HG03342 (cell line): Measurements from ENCODE around the gene PCDHGA11.
"Not testable (repeated sequence)": the region's sequence is repeated elsewhere in the genome, so short reads cannot be mapped to it uniquely, and the experiment has no call there.

ENCODE experiments used
- ATAC-seq: cut with Tn5 transposase; IDR thresholded peaks from one replicate; pipeline ENCODE4 v1.9.1; 2021; ENCODE audit warnings: mild to moderate bottlenecking, moderate library complexity; ENCODE audit not compliant: unreplicated experiment

PCDHGA11 gene

GRCh38 chr5:141398608-141399007, 22.2 kb upstream of the PCDHGA11 start:
- no peak for ATAC-seq

DNA sequence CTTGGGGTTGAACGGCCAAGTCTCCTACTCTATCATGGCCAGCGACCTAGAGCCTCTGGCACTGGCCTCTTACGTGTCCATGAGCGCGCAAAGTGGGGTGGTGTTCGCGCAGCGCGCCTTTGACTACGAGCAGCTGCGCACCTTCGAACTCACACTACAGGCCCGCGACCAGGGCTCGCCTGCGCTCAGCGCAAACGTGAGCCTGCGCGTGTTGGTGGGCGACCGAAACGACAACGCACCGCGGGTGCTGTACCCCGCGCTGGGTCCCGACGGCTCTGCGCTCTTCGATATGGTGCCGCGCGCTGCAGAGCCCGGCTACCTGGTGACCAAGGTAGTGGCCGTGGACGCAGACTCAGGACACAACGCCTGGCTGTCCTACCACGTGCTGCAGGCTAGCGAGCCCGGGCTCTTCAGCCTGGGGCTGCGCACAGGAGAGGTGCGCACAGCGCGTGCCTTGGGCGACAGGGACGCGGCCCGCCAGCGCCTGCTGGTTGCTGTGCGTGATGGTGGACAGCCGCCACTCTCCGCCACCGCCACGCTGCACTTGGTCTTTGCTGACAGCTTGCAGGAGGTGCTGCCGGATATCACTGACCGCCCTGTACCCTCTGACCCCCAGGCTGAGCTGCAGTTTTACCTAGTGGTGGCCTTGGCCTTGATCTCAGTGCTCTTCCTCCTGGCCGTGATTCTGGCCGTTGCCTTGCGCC, 21.1 kb upstream of the PCDHGA11 start:
- no peak for ATAC-seq

DNA sequence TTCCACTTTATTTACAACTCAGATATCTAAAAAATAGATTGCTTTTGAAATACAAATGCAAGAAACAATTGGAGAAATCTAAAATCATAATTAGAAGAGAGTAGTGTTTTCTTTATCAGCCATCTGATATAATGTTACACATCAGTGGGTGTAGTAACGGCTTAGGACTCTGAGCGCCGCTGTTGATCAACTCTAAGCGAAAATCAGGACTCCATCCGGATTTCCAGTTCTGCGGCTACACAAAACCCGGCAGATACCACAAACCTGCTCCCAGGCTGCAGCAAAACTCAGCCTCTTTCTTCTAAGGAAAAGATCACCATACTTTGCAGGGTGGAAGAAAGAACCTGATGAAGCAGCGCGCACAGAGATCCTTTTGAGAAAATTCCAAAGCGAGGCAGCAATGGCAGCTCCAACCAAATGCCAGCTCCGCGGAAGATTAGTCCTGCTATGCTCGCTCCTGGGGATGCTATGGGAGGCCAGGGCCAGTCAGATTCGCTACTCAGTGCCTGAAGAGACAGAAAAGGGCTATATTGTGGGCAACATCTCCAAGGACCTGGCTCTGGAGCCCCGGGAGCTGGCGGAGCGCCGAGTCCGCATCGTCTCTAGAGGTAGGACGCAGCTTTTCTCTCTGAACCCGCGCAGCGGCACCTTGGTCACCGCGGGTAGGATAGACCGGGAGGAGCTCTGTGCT, 18.2 kb upstream of the PCDHGA11 start, which contains the start of gene PCDHGA9:
Gene PCDHGA9, plus strand, starts transcription at position 226 of the 691 bp plus-strand sequence. Its CDS starts 175 bp downstream, at position 401.
- no peak for ATAC-seq

GRCh38 chr5:141403387-141403786, 17.5 kb upstream of the PCDHGA11 start:
- no peak for ATAC-seq

DNA sequence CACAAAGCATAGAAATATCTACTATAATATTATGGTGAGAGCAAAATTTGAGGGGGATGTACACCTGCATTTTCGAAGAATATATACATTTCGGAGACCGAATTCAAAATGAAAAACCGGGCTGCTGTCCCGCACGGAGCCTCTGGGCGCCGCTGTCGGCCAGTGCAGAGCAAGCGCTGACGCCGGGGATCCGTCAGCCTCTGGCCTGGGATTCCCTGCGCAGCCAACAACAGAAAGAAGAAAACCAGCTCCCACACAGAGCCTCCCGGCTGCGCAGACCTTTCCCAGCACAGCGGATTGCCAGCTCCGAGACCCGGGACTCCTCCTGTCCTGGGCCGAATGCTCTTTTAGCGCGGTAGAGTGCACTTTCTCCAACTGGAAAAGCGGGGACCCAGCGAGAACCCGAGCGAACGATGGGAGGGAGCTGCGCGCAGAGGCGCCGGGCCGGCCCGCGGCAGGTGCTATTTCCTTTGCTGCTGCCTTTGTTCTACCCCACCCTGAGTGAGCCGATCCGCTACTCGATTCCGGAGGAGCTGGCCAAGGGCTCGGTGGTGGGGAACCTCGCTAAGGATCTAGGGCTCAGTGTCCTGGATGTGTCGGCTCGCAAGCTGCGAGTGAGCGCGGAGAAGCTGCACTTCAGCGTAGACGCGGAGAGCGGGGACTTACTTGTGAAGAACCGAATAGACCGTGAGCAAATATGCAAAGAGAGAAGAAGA, 12.9 kb upstream of the PCDHGA11 start, which contains the start of gene PCDHGB6:
Gene PCDHGB6, plus strand, starts transcription at position 232 of the 716 bp plus-strand sequence. Its CDS starts 182 bp downstream, at position 414.
- peak; percentile 82 for ATAC-seq

DNA sequence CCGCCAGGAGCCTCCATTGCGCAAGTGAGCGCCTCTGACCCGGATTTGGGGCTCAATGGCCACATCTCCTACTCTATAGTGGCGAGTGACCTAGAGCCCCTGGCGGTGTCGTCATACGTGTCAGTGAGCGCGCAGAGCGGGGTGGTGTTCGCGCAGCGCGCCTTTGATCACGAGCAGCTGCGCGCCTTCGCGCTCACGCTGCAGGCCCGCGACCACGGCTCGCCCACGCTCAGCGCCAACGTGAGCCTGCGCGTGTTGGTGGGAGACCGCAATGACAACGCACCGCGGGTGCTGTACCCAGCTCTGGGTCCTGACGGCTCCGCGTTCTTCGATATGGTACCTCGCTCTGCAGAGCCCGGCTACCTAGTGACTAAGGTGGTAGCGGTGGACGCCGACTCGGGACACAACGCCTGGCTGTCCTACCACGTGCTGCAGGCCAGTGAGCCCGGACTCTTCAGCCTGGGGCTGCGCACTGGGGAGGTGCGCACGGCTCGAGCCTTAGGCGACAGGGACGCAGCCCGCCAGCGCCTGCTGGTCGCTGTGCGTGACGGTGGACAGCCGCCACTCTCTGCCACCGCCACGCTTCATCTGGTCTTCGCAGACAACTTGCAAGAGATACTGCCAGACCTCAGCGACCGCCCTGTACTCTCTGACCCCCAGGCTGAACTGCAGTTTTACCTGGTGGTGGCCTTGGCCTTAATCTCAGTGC, 11.1 kb upstream of the PCDHGA11 start:
- ATAC-seq, result no peak

GRCh38 chr5:141411575-141411974, 9.3 kb upstream of the PCDHGA11 start:
- no peak for ATAC-seq

GRCh38 chr5:141412854-141413539, 7.9 kb upstream of the PCDHGA11 start, which contains the start of gene PCDHGA10:
Gene PCDHGA10 (plus strand): TSS chr5:141412987. CDS start chr5:141413176, 189 bp downstream.
- ATAC-seq, result peak; percentile 83

DNA sequence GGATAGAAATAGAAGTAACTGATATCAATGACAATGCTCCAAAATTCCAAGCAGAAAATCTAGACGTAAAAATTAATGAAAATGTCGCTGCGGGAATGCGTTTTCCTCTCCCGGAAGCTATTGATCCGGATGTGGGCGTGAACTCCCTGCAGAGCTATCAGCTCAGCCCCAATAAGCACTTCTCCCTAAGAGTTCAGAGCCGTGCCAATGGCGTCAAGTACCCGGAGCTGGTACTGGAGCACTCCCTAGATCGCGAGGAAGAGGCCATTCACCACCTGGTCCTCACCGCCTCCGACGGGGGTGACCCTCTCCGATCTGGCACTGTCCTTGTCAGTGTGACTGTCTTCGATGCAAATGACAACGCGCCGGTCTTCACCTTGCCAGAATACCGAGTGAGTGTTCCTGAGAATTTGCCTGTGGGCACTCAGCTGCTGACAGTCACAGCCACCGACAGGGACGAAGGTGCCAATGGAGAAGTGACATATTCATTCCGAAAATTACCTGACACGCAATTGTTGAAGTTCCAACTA, 7.2 kb upstream of the PCDHGA11 start:
- ATAC-seq, result no peak

GRCh38 chr5:141414548-141415274, 6.1 kb upstream of the PCDHGA11 start:
- not testable (repeated sequence) for ATAC-seq

DNA sequence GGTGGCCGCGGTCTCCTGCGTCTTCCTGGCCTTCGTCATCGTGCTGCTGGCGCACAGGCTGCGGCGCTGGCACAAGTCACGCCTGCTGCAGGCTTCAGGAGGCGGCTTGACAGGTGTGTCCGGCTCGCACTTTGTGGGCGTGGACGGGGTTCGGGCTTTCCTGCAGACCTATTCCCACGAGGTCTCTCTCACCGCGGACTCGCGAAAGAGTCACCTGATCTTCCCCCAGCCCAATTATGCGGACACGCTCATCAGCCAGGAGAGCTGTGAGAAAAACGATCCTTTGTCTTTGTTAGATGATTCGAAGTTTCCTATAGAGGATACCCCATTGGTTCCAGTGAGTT, 5.6 kb upstream of the PCDHGA11 start:
- not testable (repeated sequence) for ATAC-seq

GRCh38 chr5:141417494-141418172, 3.2 kb upstream of the PCDHGA11 start, which contains the start of gene PCDHGB7:
Gene PCDHGB7 (plus strand): TSS chr5:141417677. CDS start chr5:141417860, 183 bp downstream.
- peak; percentile 74 for ATAC-seq

GRCh38 chr5:141419074-141419880, 1.6 kb upstream of the PCDHGA11 start:
- ATAC-seq, result no peak

DNA sequence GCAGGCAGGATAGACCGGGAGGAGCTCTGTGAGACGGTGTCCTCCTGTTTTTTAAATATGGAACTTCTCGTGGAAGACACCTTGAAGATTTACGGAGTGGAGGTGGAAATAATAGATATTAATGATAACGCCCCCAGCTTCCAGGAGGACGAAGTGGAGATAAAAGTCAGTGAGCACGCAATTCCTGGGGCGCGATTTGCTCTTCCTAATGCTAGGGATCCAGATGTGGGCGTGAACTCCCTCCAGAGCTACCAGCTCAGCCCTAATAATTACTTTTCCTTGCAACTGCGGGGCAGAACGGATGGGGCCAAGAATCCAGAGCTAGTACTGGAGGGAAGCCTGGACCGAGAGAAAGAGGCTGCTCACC, 621 bp downstream of the PCDHGA11 start:
- no peak for ATAC-seq

DNA sequence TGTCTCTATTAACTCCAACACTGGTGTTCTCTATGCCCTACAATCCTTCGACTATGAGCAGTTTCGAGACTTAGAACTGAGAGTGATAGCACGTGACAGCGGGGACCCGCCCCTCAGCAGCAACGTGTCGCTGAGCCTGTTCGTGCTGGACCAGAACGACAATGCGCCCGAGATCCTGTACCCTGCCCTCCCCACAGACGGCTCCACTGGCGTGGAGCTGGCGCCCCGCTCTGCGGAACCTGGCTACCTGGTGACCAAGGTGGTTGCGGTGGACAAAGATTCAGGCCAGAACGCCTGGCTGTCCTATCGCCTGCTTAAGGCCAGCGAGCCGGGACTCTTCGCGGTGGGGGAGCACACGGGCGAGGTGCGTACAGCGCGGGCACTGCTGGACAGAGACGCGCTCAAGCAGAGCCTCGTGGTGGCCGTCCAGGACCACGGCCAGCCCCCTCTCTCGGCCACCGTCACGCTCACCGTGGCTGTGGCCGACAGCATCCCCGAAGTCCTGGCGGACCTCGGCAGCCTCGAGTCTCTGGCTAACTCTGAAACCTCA, 2.0 kb downstream of the PCDHGA11 start:
- no peak for ATAC-seq

DNA sequence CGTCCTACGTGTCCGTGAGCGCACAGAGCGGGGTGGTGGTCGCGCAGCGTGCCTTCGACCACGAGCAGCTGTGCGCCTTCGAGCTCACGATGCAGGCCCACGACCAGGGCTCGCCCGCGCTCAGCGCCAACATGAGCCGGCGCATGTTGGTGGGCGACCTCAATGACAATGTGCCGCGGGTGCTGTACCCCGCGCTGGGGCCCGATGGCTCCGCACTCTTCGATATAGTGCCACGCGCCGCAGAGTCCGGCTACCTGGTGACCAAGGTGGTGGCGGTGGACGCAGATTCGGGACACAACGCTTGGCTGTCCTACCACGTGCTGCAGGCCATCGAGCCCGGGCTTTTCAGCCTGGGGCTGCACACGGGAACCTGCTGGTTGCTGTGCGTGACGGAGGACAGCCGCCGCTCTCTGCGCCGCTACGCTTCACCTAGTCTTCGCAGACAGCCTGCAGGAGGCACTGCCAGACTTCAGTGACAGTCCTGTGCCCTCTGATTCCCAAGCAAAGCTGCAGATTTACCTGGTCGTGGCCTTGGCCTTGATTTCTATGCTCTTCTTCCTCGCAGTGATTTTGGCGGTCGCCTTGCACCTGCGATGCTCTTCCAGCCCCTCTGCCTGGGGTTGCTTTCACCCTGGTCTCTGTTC, 7.1 kb downstream of the PCDHGA11 start:
- no peak for ATAC-seq
